ENCODE data around the gene PLEK.
"Not testable (repeated sequence)": the region's sequence is repeated elsewhere in the genome, so short reads cannot be mapped to it uniquely, and the experiment has no call there.

- not testable (repeated sequence) for TF ChIP-seq CTCF, POLR2A (IDR thresholded peaks at IDR 0.05)
Observed at GRCh38 chr2:68397704-68398263, 32.7 kb downstream of the PLEK start.

Data from uterus (tissue), 2 donors.